Peyer's patch (tissue), 4 donors: ENCODE results near the gene TPCN2.

Experiments used
- CTCF ChIP-seq, 6 experiments: fragments of 450-650 bp in 4 of 6; fragments of 200-600 bp in 2 of 6; sonication (generic) in 1 of 6; IDR thresholded peaks; one replicate each; pipeline ENCODE4 v1.5.1; 2017 to 2019; ENCODE audit warnings: antibody characterized with exemption in 6 of 6, mild to moderate bottlenecking in 3 of 6, moderate library complexity in 1 of 6
- POLR2A ChIP-seq, 2 donors: fragments of 450-650 bp; IDR thresholded peaks; one replicate each; pipeline ENCODE4 v1.5.1; 2017; ENCODE audit warnings: antibody characterized with exemption in 2 of 2, mild to moderate bottlenecking in 2 of 2, moderate library complexity in 2 of 2

GRCh38 chr11:69079661-69080256 is 31.0 kb downstream of the TPCN2 start:
- TF ChIP-seq CTCF (IDR thresholded peaks at IDR 0.05): no peak
- TF ChIP-seq POLR2A (IDR thresholded peaks at IDR 0.05): no peak
